22Rv1 (cell line): ENCODE results near the gene PEX6.

Experiments used
- ZFX ChIP-seq: fragments of 450-650 bp; IDR thresholded peaks from 2 replicates; pipeline ENCODE4 v1.6.1; 2017; ENCODE audit warnings: antibody characterized with exemption, borderline replicate concordance
- TF ChIP-seq, protein P1 (sequence below): fragments of 450-650 bp; IDR thresholded peaks from 2 replicates; pipeline ENCODE4 v1.5.1; 2017; ENCODE audit warnings: mild to moderate bottlenecking

DNA sequence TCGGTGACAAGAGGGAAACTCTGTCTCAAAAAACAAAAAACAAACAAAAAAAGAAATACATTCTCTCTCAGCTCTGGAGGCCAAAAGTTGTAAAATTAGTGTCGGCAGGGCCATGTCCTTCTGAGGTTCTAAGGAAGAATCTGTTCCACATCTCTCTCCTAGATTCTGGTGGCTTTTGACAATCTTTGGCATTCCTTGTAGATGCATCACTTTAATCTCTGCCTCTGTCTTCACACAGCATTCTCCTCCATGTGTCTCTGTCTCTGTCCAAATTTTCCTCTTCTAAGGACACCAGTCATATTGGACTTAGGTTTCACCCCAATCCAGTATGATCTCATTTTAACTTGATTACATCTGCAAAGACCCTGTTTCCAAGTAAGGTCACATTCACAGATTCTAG lies 14.5 kb upstream of the PEX6 start:
- TF ChIP-seq, protein P1, sequence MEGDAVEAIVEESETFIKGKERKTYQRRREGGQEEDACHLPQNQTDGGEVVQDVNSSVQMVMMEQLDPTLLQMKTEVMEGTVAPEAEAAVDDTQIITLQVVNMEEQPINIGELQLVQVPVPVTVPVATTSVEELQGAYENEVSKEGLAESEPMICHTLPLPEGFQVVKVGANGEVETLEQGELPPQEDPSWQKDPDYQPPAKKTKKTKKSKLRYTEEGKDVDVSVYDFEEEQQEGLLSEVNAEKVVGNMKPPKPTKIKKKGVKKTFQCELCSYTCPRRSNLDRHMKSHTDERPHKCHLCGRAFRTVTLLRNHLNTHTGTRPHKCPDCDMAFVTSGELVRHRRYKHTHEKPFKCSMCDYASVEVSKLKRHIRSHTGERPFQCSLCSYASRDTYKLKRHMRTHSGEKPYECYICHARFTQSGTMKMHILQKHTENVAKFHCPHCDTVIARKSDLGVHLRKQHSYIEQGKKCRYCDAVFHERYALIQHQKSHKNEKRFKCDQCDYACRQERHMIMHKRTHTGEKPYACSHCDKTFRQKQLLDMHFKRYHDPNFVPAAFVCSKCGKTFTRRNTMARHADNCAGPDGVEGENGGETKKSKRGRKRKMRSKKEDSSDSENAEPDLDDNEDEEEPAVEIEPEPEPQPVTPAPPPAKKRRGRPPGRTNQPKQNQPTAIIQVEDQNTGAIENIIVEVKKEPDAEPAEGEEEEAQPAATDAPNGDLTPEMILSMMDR, result no peak
- TF ChIP-seq ZFX, result no peak
